Stromal cell of bone marrow (primary cell): Measurements from ENCODE around the gene TARBP1.
"Not testable (repeated sequence)": the region's sequence is repeated elsewhere in the genome, so short reads cannot be mapped to it uniquely, and the experiment has no call there.

Experiments
- DNase-seq: peaks from one replicate; pipeline ENCODE4 v3.0.0-alpha.2; 2012; ENCODE audit warnings: low read depth

TARBP1 gene

GRCh38 chr1:234504969-234505768, 26.2 kb upstream of the TARBP1 start:
- DNase-seq, result no peak

DNA sequence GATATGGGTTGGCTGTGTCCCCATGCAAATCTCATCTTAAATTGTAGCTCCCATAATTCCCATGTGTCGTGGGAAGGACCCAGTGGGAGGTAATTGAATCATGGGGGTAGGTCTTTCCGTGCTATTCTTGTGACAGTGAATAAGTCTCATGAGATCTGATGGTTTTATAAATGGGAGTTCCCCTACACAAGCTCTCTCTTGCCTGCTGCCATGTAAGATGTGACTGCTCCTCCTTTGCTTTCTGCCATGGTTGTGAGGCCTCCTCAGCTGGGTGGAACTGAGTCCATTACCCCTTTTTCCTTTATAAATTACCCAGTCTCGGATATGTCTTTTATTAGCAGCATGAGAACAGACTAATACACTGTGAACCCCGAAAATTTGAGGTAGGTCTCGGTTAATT, 25.3 kb upstream of the TARBP1 start:
- DNase-seq, result not testable (repeated sequence)

DNA sequence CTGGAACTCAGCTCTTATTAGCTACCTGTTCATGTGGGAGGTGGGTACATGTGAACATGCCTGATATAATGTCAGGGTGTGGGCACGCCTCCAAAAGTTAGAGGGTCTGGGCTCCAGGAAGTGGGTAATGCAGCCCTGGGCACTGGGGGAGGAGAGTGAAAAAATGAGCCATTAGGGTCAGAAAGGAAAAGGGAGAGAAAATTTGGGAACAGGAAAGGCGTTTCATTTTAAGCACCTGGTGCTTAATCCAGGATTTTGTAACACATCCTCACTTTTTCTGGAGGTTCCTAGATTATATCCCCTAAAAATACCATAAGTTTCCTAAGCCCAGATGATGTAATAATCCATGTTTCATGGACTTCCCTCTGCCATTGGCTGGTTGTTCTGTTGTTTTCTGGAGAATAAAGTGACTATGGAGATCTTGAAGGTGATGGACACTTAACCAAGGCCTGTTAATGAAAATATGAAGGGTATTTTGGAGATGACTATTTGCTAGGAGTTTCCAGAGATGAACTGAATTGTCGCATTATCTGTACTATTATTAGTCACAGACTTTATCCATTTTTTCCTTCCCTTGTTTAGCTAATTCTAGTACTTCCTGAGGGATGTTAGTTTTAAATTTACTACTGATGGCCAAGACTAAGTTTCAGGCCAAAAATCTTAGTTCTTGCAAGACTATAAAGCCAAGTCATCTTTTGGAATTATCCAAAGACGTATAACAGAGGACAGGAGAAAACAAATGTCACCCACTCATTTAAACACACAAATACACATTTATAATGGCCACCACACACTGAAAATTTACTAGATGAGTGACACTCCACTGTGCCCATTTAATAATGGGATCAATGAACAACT, 24.4 kb upstream of the TARBP1 start:
- peak; percentile 38 for DNase-seq

DNA sequence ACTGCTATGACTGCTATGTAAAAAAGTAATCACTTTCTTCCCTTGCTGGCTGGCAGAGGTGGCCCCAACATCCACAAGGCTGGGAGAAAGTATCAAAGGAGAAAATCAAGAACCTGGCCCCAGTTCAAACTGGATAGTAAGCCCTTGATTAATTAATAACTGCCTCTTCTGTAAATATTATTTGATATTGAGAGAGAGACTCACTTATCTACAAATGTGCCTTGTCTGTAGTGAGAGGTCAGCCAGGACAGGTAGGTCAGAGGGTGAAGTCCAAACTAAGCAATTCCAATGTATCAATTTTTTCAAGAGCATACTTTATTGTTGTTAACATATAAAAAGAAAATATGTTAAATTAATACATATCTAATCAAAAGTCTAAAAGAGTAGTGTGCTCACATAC, 23.8 kb upstream of the TARBP1 start:
- no peak for DNase-seq

DNA sequence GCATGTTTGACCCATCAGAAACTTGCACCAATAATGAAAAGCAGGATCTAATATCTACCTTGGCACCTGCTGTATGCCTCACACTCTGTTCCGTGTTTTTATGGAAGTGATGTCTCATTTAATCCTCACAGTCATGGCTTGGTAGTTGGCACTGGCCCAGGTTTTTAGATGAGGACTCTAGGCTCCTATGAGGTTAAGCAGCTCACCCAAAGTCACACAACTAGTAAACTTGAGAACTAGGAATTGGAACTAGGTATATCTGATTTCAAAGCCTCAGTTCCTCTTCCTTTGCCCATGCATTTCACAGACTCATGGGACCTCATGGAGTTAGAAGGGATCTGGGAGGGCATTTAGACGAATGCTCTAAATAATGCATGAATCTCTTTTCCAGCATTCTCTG, 21.3 kb upstream of the TARBP1 start:
- no peak for DNase-seq

DNA sequence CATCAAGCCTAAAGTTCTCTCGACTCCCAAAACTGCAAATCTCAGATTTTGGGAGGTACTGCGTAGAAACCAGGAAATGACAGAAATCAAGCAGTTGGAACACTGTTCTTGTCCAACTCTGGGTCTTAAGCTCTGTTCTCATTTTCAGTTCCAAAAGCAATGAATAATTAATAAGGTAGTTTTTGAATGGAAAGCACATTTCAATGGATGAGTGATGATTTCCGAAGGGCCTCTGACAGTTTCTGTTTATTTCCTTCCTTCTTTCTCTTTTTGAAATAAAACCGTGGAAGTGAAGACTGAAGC, 20.9 kb upstream of the TARBP1 start:
- DNase-seq, result no peak

- peak; percentile 88 for DNase-seq
Observed at GRCh38 chr1:234499119-234499942, 20.4 kb upstream of the TARBP1 start.

- DNase-seq, result no peak
Observed at GRCh38 chr1:234498448-234499118, 19.6 kb upstream of the TARBP1 start.

GRCh38 chr1:234497589-234497988, 18.6 kb upstream of the TARBP1 start:
- DNase-seq, result no peak

DNA sequence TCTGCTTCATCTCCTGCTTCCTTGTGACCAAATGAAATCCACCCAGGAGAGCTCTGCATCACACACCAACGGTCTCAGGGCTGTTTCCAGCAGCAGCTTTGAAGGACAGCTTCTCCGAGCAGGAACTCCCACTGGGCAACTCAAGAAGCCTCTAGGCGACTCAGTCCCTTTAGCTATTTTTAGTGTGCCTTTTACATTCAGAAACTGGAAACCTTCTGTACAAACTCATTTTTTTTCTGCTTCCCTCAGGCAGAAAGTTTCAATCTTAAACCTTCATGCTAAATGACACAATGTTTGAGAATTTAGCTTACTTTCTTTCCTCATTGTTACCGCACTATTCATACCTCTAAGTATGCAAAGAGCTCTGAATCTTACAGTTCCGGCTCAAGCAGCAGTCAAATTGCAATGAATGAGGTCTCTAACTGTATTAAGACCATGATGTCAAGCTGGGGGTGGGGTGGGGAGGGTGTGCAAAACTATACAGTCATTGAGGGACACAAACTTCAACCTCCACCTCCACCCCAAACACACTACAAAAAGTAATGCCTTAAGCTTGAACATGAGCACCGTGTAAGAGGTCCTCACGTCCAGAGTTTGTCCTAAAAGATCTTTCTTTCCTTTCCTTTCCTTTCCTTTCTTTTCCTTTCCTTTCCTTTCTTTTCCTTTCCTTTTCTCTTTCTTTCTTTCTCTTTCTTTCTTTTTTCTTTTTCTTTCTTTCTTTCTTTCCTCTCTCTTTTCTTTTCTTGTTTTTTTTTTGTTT, 16.4 kb upstream of the TARBP1 start:
- DNase-seq, result no peak

DNA sequence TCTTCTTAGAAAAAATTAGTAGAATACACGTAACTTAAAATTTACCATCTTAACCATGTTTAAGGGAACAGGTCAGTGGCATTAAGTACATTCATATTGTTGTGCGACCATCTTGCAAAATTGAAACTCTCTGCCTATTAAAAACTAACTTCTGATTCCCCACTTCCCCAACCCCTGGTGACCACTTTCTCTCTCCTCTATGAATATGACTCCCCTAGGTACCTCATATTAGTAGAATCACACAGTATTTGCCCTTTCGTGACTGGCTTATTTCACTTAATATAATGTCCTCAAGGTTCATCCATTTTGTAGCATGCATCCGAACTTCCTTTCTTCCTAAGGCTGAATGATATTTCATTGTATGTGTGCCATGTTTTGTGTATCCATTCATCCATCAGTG, 15.1 kb upstream of the TARBP1 start:
- no peak for DNase-seq

DNA sequence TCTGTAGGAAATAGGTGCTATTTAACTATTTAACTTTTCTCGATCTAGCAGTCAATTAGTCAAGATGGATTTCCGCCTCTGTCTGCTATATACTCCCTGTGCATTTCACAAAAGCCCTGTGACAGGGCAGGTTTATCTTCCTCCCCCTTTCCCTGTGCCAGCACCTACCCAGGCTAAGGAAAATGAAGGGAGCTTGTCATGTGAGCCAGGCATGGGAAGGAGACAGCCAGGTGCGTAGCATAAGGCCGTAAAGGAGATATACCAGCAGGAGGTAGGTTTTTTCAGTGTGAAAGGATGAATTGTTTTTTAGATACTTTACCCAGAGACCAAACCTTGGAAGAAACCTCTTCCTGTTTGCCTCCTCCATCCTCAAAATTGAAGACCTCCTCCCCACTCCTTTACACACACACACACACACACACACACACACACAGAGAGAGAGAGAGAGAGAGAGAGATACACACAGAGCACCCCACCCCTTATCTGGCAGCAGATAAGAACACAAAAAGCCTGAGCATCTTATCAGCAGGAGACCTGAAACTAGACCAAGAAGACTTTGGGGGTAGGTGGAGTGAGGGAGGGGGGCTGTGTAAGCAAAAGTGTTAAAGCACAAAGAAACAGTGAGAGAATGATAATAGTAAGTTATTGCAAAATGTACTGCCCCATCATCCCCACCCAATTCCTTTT, 12.0 kb upstream of the TARBP1 start:
- no peak for DNase-seq

DNA sequence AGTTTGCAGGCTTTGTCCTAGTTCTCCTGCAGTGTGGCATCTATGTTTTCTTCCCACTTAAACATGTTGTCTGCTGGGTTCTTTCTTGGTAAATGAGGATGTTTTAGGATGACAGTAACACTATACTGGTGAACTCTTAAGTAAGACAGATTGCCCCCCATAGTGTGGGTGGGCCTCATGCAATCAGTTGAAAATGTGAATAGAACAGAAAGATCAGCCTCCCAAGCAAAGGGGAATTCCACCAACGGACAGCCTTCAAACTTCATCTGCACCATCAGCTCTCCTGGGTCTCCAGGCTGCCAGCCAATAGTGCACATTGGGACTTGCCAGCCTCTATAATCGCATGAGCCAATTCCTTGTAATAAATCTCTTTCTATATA, 10.7 kb upstream of the TARBP1 start:
- DNase-seq, result no peak

DNA sequence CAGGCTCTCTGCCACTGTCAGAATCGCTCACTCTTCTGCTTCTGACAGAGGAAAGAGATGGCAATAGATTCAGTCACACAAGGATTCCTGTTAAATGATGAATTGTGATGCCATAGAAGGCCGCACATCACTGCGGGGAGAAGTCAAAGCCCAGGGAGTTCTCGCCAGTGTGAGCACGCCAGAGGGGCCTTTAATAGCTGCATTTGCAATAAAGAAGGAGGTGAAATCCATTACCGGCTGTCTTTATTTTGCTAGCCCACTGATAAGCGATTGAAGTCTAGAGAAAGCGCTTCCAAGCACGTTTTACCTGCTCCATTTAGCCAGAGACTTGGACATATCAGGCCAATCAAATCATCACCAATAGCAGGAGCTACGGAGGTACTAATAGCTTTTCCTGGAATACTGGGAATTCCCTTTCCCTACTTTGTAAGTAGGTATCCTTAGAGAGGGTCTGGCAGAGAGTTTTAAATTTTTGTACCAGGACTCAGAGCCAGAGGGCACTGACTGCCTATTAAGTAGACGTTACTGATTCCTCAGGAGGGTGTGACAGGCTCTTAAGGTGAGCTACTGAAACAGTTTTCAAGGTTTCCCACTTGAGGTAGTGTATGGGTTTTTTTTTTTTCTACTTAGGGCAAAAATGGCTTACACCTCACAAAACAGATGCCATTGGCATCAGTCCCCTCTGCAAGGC, 10.2 kb upstream of the TARBP1 start:
- no peak for DNase-seq

- no peak for DNase-seq
Observed at GRCh38 chr1:234488054-234489006, 9.4 kb upstream of the TARBP1 start.

DNA sequence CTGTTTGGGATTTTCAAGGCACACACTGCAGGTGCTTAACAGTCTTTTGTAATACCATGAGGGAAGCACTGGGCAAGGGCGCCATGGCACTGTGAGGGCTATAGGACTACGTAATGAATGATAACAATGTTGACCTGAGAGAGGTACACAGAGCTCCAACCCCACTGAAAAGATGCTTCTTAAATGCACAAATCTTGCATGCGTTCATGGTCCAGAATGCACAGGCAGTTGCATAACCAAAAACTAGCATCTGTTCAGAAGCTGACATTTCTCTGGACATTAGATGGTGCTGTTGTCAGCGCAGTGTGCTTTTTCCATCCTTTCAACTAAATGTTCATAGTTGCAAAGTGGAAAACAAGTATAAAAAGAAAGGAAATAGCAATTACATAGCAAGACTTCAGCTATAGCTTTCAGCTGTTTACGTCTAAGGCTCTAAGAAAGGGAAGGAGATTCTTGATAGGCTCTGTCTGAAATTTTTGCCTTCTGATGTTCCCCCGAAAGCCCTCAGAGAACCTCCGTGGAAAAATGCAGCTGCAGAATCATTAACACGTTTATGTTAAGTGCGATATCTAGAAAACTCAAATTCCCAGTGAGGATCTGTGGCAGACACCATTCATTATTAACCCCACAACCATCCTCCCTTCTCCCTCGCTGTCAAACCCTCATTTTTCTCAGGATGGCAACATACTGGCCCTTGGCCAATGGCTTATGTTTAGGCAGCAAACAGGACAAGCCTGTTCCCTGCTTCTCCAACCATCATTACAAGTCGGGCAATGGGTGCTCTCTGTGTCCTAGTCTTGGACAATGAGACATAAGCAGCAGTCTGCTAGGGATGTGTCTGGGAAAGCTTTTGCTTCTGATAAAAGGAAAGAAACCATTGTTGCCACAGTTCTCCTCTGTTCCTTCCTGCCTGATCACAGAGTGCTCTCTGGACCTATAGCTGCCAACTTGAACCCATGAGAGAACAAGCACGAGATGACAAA, 8.2 kb upstream of the TARBP1 start:
- DNase-seq, result peak; percentile 74

DNA sequence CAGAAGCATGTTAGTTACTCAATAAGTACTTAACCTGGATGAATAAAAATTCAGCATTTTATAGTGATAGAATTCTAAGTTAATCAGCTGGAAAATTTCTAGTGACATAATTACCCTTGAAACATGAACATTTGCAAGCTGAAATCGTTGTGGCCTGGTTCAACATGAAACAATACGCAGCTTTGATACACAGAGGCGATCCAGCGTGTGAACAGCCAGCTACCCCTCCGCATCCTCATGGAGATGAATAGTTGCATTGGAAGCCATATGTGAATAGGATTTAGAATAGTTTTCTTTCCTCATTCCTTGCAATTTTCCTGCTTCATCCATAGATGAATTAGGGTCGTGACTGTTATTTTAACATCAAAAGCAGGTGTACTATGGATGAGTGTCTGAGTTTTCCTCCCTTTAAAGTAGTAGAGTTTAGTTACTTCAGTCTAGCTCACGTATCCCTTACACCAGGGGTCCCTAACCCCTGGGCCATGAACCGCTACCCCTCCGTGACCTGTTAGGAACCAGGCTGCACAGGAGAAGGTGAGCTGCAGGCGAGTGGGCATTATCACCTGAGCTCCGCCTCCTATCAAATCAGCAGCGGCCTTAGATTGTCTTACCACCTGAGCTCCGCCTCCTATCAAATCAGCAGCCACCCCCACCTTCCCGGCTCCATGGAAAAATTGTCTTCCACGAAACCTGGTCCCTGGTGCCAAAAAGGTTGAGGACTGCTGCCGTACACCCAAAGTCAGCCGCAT, 6.2 kb upstream of the TARBP1 start:
- no peak for DNase-seq
